Tibial nerve (tissue), 4 donors: ENCODE results near the gene SENP3. TPM values are rescaled to one million over a fixed set of nuclear protein-coding genes. Genes with fewer than 3 reads are reported as not detected.

ENCODE experiments used
- DNase-seq, 2 donors: peaks; one replicate each; pipeline ENCODE4 v3.0.0-alpha.2; 2019; ENCODE audit warnings: low spot score in 2 of 2
- H3K27ac ChIP-seq, 4 donors: fragments of 200-600 bp; sonication (generic) in 3 of 4; one replicate each; pipeline ENCODE4 v1.5.1; 2017 to 2019; ENCODE audit warnings: mild to moderate bottlenecking in 1 of 4
- H3K27me3 ChIP-seq, 2 donors: fragments of 200-600 bp; sonication (generic) in 1 of 2; one replicate each; pipeline versions ENCODE4 v1.5.1 to v1.6.0; 2017 to 2019
- H3K36me3 ChIP-seq, 3 donors: fragments of 200-600 bp; sonication (generic); one replicate each; pipeline ENCODE4 v1.5.1; 2018 to 2019
- H3K4me1 ChIP-seq, 4 donors: fragments of 200-600 bp; sonication (generic) in 3 of 4; one replicate each; pipeline ENCODE4 v1.5.1; 2017 to 2019
- H3K4me3 ChIP-seq, 4 donors: fragments of 200-600 bp; sonication (generic) in 3 of 4; one replicate each; pipeline ENCODE4 v1.5.1; 2017 to 2019; ENCODE audit warnings: mild to moderate bottlenecking in 1 of 4, moderate library complexity in 1 of 4
- H3K9me3 ChIP-seq, 4 donors: fragments of 200-600 bp; sonication (generic) in 3 of 4; one replicate each; pipeline ENCODE4 v1.5.1; 2017 to 2019
- CTCF ChIP-seq, 5 experiments: fragments of 200-600 bp in 3 of 5; fragments of 450-650 bp in 2 of 5; sonication (generic) in 3 of 5; IDR thresholded peaks; one replicate each; pipeline ENCODE4 v1.5.1; 2016 to 2019; ENCODE audit warnings: antibody characterized with exemption in 5 of 5, mild to moderate bottlenecking in 3 of 5, moderate library complexity in 2 of 5
- EP300 ChIP-seq, 2 donors: sonication (generic); formaldehyde crosslinking; IDR thresholded peaks; one replicate each; pipeline ENCODE4 v1.6.1; 2017; ENCODE audit warnings: antibody characterized with exemption in 2 of 2, mild to moderate bottlenecking in 1 of 2
- POLR2A ChIP-seq, 2 donors: fragments of 450-650 bp; IDR thresholded peaks; one replicate each; pipeline ENCODE4 v1.6.1; 2017; ENCODE audit warnings: antibody characterized with exemption in 2 of 2, mild to moderate bottlenecking in 2 of 2, moderate library complexity in 2 of 2
- WGBS, 2 donors: methylation state at CpG; one replicate each; pipeline ENCODE4 v1.1.5; 2018; 5-methylcytosine and 5-hydroxymethylcytosine counted together
- total RNA-seq, 4 donors: library from RNA; depleted of rRNA; stranded (reverse); fragments of >200 nt; gene quantifications; one replicate each; pipeline ENCODE4 v1.1.0, GENCODE V29; 2016

The SENP3 gene
- total RNA-seq, 4 donors from 2014 or later, result 54.3 to 75.4 (median 59.0) TPM

- 73 to 76% methylated on average over 23 of the region's 23 CpGs for WGBS, 2 donors
- H3K27ac ChIP-seq, result peak overlapping the region; percentile 46 to 97 (median 96)
- no peak for TF ChIP-seq CTCF (IDR thresholded peaks at IDR 0.05)
- TF ChIP-seq POLR2A (IDR thresholded peaks at IDR 0.05), result no peak
- no peak for TF ChIP-seq EP300 (IDR thresholded peaks at IDR 0.05)
- DNase-seq, result no peak
- H3K27me3 ChIP-seq, result no peaks in the 10 kb centered on the region
- peaks cover 4 to 53% (median 23%) of the 10 kb centered on the region in 3 donors for H3K36me3 ChIP-seq
- no peaks in the 10 kb centered on the region for H3K9me3 ChIP-seq
- peaks cover 0 to 90% (median 51%) of the 10 kb centered on the region in 4 donors for H3K4me1 ChIP-seq
- peak overlapping the region in 2 of 4 donors; percentile 12 to 59 for H3K4me3 ChIP-seq
Measured at GRCh38 chr17:7580604-7581575, 19.2 kb downstream of the SENP3 start.

- Histone ChIP-seq H3K4me3 (peak overlapping the region; percentile 51 to 85 (median 56)), H3K27ac (peak overlapping the region; percentile 93 to 97 (median 96)), H3K36me3 (peaks cover 4 to 50% (median 6%) of the 10 kb centered on the region in 3 donors), H3K9me3 (no peaks in the 10 kb centered on the region), H3K4me1 (peaks cover 0 to 76% (median 47%) of the 10 kb centered on the region in 4 donors), H3K27me3 (no peaks in the 10 kb centered on the region)
- 74 to 89% methylated on average over 23 to 35 of the region's 36 CpGs for WGBS, 2 donors
- no peak for DNase-seq
- TF ChIP-seq POLR2A (IDR thresholded peaks at IDR 0.05), result no peak
- no peak for TF ChIP-seq EP300 (IDR thresholded peaks at IDR 0.05)
- TF ChIP-seq CTCF (IDR thresholded peaks at IDR 0.05), result no peak
Measured at GRCh38 chr17:7582396-7583252, 20.9 kb downstream of the SENP3 start.

DNA sequence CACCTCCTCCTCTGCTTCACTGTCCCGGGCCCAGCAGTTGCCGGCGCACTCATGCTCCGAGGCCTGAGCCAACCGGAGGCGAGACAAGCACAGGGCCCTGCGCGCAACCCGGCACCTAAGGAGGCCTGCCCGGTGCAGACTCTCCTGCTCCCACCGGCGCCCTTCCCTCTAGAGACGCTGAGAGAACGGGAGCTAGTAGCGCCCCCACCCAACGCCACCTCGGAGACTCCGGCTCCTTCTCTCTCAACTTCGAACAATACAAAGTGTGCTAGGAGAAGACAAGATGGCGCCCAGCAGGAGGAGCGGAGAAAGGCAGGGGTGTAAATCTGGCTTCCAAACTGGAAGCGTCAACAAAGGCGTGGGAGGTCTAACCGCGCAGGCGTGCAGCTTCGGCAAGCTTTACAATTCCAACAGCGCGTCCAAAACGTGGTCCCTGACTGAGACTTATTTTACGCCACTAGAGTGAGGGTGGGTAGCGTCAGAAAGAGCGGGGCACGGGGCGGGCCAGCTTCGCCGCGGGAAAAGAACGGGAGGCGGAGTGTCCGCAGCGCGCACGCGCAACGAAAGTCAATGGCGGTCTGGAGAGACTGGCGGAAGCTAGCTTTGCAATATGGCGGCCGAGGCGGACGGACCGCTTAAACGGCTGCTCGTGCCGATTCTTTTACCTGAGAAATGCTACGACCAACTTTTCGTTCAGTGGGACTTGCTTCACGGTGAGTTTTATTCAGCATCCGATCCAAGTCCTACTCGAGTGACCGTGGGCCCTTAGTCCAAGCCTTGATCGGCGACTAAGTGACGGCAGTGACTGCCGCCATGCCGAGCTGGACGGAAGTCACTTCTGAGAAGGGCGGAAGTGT, 21.8 kb downstream of the SENP3 start, which contains the start of gene MPDU1:
Gene MPDU1, plus strand, starts transcription at position 600 of the 857 bp plus-strand sequence. Its CDS starts 11 bp downstream, at position 611.
- Histone ChIP-seq H3K27me3 (no peaks in the 10 kb centered on the region), H3K9me3 (no peaks in the 10 kb centered on the region), H3K36me3 (peaks cover 0 to 46% (median 4%) of the 10 kb centered on the region in 3 donors), H3K4me1 (peaks cover 0 to 76% (median 47%) of the 10 kb centered on the region in 4 donors), H3K4me3 (peak within 1 kb of the TSS; percentile 51 to 85 (median 56)), H3K27ac (peak within 1 kb of the TSS; percentile 93 to 97 (median 96))
- DNase-seq, result peak; percentile 90
- 13 to 15% methylated on average over 56 to 69 of the region's 69 CpGs for WGBS, 2 donors
- TF ChIP-seq POLR2A (IDR thresholded peaks at IDR 0.05), result peak in 1 of 2 donors; percentile 73
- peak in 2 of 5 experiments; percentile 9 to 51 for TF ChIP-seq CTCF (IDR thresholded peaks at IDR 0.05)
- TF ChIP-seq EP300 (IDR thresholded peaks at IDR 0.05), result peak in 1 of 2 donors; percentile 93

- Histone ChIP-seq H3K9me3 (no peaks in the 10 kb centered on the region), H3K36me3 (peaks cover 0 to 32% (median 0%) of the 10 kb centered on the region in 3 donors), H3K27me3 (no peaks in the 10 kb centered on the region), H3K27ac (no peak overlapping the region), H3K4me1 (peaks cover 0 to 62% (median 25%) of the 10 kb centered on the region in 4 donors), H3K4me3 (no peak overlapping the region)
- 75 to 84% methylated on average over 9 of the region's 9 CpGs for WGBS, 2 donors
- DNase-seq, result no peak
- no peak for TF ChIP-seq EP300 (IDR thresholded peaks at IDR 0.05)
- TF ChIP-seq CTCF (IDR thresholded peaks at IDR 0.05), result no peak
- TF ChIP-seq POLR2A (IDR thresholded peaks at IDR 0.05), result no peak
Measured at GRCh38 chr17:7586673-7587419, 25.1 kb downstream of the SENP3 start.
